ENCODE data around the gene PLCL2. TPM values are rescaled to one million over a fixed set of nuclear protein-coding genes. Genes with fewer than 3 reads are reported as not detected.

Gene PLCL2
- total RNA-seq, 1 experiment from 2014 or later, result 32.1 TPM

- no peak overlapping the region for H3T11ph ChIP-seq (ENCODE audit: low read length)
- Mint-ChIP-seq H3K27me3 (ENCODE audit: low read depth) (no peaks in the 10 kb centered on the region), H3K36me3 (ENCODE audit: insufficient read depth in 1 of 3, low read depth in 3 of 3) (peaks cover 0 to 6% (median 2%) of the 10 kb centered on the region in 3 experiments; a peak in 4 of 7 replicates), H3K4me3 (no peak overlapping the region), H3K4me1 (peaks cover 51 to 54% of the 10 kb centered on the region in 2 experiments), H3K9me3 (no peaks in the 10 kb centered on the region), H3K27ac (peak overlapping the region in 1 of 3 experiments; percentile 68; a peak in 1 of 7 replicates)
- H3K27ac ChIP-seq (ENCODE audit: insufficient read length, low read depth, low read length), result no peak overlapping the region
- no peaks in the 10 kb centered on the region for H3K27me3 ChIP-seq (ENCODE audit: insufficient read depth, low read length)
- TF ChIP-seq, protein P1, sequence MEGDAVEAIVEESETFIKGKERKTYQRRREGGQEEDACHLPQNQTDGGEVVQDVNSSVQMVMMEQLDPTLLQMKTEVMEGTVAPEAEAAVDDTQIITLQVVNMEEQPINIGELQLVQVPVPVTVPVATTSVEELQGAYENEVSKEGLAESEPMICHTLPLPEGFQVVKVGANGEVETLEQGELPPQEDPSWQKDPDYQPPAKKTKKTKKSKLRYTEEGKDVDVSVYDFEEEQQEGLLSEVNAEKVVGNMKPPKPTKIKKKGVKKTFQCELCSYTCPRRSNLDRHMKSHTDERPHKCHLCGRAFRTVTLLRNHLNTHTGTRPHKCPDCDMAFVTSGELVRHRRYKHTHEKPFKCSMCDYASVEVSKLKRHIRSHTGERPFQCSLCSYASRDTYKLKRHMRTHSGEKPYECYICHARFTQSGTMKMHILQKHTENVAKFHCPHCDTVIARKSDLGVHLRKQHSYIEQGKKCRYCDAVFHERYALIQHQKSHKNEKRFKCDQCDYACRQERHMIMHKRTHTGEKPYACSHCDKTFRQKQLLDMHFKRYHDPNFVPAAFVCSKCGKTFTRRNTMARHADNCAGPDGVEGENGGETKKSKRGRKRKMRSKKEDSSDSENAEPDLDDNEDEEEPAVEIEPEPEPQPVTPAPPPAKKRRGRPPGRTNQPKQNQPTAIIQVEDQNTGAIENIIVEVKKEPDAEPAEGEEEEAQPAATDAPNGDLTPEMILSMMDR (conservative IDR thresholded peaks at IDR 0.05), result no peak
- no CpG with 5 or more reads among the region's 11 CpGs for WGBS (ENCODE audit: extremely low coverage, insufficient read length, low lambda C conversion rate)
- no peak for DNase-seq
- H4K91ac ChIP-seq (ENCODE audit: insufficient read length, low read depth, low read length), result no peak overlapping the region
- no peak overlapping the region for H2BK120ac ChIP-seq (ENCODE audit: low read depth, low read length, poor library complexity, severe bottlenecking)
- H3K14ac ChIP-seq (ENCODE audit: insufficient read depth, low read length), result no peak overlapping the region
- H3K4me1 ChIP-seq (ENCODE audit: insufficient read depth, low read length), result peaks cover 3% of the 10 kb centered on the region; the same call in 1 of the 2 replicates
- no peak overlapping the region for H4K5ac ChIP-seq (ENCODE audit: insufficient read length, low read depth, low read length)
- H3K79me2 ChIP-seq (ENCODE audit: insufficient read depth, low read length), result no peaks in the 10 kb centered on the region
- H3K9ac ChIP-seq (ENCODE audit: extremely low read depth, insufficient read length, low read length), result no peak overlapping the region
- no peaks in the 10 kb centered on the region for H3K23me2 ChIP-seq (ENCODE audit: insufficient read length, low read depth, low read length, poor library complexity, severe bottlenecking)
- H3K23ac ChIP-seq (ENCODE audit: insufficient read length, low read depth, low read length), result no peak overlapping the region
- no peaks in the 10 kb centered on the region for H3K9me3 ChIP-seq (ENCODE audit: control insufficient read depth, low read depth, low read length)
- H3K56ac ChIP-seq (ENCODE audit: insufficient read length, low read depth, low read length), result no peak overlapping the region
- no peak overlapping the region for H3K4me2 ChIP-seq (ENCODE audit: insufficient read depth, insufficient read length, low read length)
- H3K79me1 ChIP-seq (ENCODE audit: insufficient read depth, low read depth, low read length, poor library complexity, severe bottlenecking), result no peaks in the 10 kb centered on the region
- no peak overlapping the region for H2BK12ac ChIP-seq (ENCODE audit: insufficient read length, low read depth, low read length)
- no peak overlapping the region for H2BK5ac ChIP-seq (ENCODE audit: insufficient read length, low read length)
- no peaks in the 10 kb centered on the region for H4K20me1 ChIP-seq (ENCODE audit: control insufficient read depth, insufficient read depth, insufficient read length)
- no peak overlapping the region for H2AK5ac ChIP-seq (ENCODE audit: insufficient read length, low read length)
- no peak overlapping the region for H3K18ac ChIP-seq (ENCODE audit: insufficient read length, low read depth, low read length)
- no peak overlapping the region for H3K4ac ChIP-seq (ENCODE audit: low read depth, low read length)
- H2BK15ac ChIP-seq (ENCODE audit: low read depth, low read length), result no peak overlapping the region
- no peak overlapping the region for H2AFZ ChIP-seq (ENCODE audit: low read length)
- H2BK20ac ChIP-seq (ENCODE audit: low read depth, low read length, poor library complexity, severe bottlenecking), result no peak overlapping the region
- no peak overlapping the region for H4K8ac ChIP-seq (replicated peaks; ENCODE audit: insufficient read length, low read depth, low read length)
Observed at GRCh38 chr3:16897254-16897926, 12.6 kb downstream of the PLCL2 start.
